Subcutaneous preadipocyte (primary cell): ENCODE results near the gene CCDC12. TPM values are rescaled to one million over a fixed set of nuclear protein-coding genes. Genes with fewer than 3 reads are reported as not detected.

Source experiments
- small RNA-seq: library from RNA; depleted of rRNA; stranded (forward); fragments of <200 nt; gene quantifications from one replicate; pipeline ENCODE3, GENCODE V24; 2012
- total RNA-seq: library from RNA; depleted of rRNA; stranded (reverse); fragments of >200 nt; gene quantifications from 2 replicates; pipeline ENCODE4 v1.2.3, GENCODE V29; 2012

The CCDC12 gene
- 23.1 and 26.6 TPM in 2 replicates for total RNA-seq

DNA sequence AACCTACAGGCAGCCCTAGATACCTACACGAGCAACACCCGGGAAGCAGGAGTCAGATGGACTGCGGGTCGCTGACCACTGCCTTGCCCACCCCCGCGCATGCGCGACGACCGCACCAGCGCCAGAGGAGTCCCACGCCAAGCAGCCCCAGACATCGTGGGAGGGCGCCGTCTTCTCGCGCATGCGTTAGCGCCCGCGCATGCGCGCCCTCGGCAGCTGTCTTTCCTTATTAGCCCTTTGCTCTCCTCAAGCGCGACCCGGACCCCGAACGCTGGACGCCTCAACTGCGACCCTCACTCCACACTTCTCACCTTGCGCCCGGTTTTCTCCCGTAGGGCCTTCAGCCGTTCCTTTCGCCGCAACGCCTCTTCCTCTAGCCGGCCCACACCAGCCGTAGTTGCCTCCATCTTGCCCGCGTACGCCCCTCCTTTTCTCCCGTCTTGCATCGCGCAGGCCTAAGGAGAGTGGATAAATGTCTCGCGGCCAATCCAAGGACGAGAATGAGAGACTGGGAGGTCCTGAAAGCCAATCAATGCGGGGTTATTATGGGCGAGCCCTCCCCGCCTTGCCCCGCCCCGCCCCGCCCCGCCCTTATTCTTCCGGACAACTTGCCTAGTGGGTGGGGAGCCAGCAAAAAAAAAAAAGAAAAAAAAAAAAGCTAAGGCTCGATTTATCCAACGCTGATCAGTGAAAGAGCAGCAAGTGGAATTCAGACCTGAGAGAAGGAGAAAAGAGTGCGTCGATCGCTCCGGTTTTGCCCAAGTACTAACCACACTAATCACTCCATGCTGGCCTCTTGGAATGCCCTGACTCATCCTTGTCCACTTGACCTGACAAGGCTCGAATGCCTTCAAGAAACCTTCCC lies at the start of gene CCDC12:
Gene CCDC12, minus strand, starts transcription at position 420 of the 865 bp plus-strand sequence. Its CDS starts 13 bp downstream, at position 407.

DNA sequence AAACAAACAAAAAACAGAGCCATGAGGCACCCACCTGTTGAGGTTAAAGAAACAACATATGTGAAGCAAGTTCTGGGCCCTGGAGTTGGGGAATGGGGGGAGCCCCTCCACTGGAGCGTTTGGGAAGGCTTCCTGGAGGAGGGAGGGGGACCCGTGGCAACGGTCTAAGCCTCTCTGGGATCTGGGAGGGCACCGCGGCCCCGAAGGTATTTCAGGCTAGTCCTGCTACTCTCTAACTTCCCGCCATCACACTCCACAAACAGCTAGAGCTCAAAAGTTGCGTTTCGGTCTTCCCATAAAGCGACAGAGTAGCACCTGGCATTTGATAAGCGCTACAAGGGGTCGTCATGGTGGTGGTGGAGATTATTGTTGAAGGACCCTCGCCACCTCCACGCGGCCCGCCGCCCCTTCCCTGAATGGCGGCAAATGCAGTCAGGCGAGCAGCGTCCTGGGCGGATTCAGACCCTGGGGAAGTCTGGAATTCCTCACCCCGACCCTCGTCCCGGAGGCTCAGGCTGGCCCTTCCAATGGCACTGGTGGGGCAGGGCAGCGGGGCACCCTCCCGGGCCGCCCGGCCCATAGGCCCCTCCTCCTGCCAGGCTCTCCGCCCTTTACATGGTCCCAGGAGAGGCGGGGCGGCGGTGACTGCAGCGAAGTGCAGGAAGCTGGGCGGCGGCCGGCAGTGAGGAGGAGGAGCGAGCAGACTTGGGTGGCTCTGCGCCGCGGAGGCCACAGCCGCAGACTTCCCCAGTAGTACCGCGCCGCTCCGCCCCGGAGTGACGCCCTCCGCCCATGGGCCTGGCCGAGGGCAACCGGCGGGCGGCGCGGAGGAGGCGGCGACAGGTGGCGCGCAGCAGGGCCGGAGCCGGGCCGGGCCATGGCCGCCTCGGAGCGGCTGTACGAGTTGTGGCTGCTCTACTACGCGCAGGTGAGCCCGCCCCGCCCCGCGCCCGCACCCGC lies 2.7 kb upstream of the CCDC12 start, which contains the start of gene NBEAL2:
Gene NBEAL2, plus strand, starts transcription at position 682 of the 960 bp plus-strand sequence. Its CDS starts 196 bp downstream, at position 878.

DNA sequence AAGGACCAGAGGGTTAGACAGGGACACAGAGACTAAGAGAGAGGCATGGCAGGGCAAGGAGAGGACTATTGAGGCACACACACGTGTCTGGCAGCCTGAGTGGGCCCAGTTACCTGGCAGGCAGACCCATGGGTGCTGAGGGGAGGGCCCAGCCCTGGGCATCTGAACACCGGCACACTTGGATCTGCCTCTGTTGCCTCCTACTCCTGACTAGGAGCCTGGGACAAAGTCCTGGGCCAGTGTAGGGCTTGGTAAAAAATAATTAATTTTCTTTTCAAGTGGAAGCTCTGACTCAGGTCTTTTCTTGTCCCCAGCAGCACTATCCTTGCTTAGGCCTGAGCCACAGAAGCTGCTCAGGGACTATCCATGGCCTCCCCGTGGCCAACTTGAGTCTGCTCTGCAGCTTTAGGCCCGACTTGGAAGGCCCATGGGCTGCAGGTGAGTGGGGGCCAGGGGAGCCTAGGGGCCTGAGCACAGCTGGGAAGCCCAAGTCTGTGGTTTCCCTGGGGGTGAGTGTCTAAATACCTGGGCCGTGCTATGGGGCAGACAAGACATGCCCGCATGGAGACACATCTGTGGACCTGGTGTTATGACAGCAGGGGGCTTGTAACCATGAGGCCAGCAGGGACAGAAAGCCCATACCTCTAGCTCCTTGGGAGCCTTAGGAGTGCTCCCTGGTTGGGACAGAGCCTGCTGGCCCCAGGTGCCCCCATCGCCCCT lies 99.0 kb downstream of the CCDC12 start, which contains the start of gene PTH1R:
Gene PTH1R, plus strand, starts transcription at position 316 of the 720 bp plus-strand sequence. CDS start 5,839 bp downstream, outside the sequence.

Small RNA genes within 50 kb of the gene (small RNA-seq; reads per million reads assigned to genes)
- not detected for gene AC109583.2

Other genes starting within 250 kb of the CCDC12 start
- not detected in 2 replicates for gene MYL3, start 113.3 kb downstream of the CCDC12 start, total RNA-seq
- gene PTH1R, start 99.0 kb downstream of the CCDC12 start, total RNA-seq: 0.39 and 1.1 TPM in 2 replicates
- 3.3 and 4.5 TPM in 2 replicates for gene NBEAL2, start 2.9 kb upstream of the CCDC12 start, total RNA-seq
- 25.7 and 31.5 TPM in 2 replicates for gene SETD2, start 187.4 kb upstream of the CCDC12 start, total RNA-seq